Cardiac septum (tissue), 1 donor: ENCODE data around the gene CEP295NL. TPM values are rescaled to one million over a fixed set of nuclear protein-coding genes. Genes with fewer than 3 reads are reported as not detected.

ENCODE experiments used
- DNase-seq: peaks from one replicate; pipeline ENCODE4 v3.0.0-alpha.2; 2020; ENCODE audit warnings: low spot score
- intact Hi-C: fragments of 100-400 bp; cut with DNase I; formaldehyde crosslinking; loops from one replicate; pipeline ENCODE4 v1.14.0; 2022
- total RNA-seq: library from RNA; stranded (reverse); fragmentation: NEBNext Ultra II Directional; extraction: Animal tissue kit (Norgen Biotek cat#: 25700); gene quantifications from one replicate; pipeline ENCODE4 v1.2.1, GENCODE V29; 2021
- donor health status: DM: no; HTN: no; CAD: no.

Gene CEP295NL
- total RNA-seq, 1 donor from 2014 or later: 1.6 TPM

- intact Hi-C loops: loop anchor here (5.0 kb wide), 2 partner anchors 39 to 51 kb away; no protein-coding TSS in a partner anchor
- no peak for DNase-seq
These were observed 30.3 kb upstream of the CEP295NL start for GRCh38 chr17:78933025-78933958.

DNA sequence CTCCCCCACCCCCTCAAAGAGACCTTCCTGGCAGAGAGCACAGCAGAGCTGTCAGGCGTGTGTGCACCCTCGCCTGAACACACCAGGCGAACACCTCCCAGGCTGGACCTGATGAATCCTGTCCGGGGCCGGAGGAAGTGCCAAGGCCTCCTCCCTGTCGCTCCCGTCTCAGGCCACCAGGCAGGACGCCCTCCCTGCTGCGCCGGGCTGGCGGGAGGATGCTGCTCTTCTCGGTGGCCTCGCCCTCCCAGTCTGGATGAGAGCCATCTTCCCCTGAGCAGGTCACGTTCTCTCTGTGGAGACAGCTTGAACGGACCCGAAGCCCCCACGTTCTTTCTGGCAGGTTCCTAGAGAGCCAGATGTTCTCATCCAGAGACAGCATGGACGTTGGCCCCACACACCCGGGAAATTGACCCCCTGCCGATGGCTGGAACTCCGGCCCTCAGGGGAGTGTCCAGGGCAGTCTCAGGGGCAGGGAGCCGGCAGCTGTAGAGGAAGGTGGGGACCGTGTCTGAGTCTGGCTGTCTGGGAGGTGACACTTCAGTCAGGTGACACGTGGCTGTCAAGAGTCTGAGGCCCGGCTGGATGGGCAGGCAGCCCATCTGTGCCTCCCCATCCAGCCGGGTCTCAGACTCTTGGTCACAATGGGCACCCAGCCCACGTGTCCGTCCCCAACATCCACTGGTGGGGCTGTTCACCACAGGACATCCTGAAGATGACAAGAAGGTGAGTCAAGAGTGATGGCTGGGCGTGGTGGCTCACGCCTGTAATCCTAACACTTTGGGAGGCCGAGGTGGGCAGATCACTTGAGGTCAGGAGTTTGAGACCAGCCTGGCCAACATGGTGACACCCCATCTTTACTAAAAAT, 27.1 kb upstream of the CEP295NL start:
- intact Hi-C loops: loop anchor here (5.0 kb wide), 2 partner anchors 42 to 48 kb away; no protein-coding TSS in a partner anchor
- DNase-seq: no peak

GRCh38 chr17:78925662-78926555, 22.9 kb upstream of the CEP295NL start:
- intact Hi-C loops: no loop called here

GRCh38 chr17:78925234-78925633, 22.2 kb upstream of the CEP295NL start, which contains the start of gene TIMP2:
TIMP2 (minus strand) TSS chr17:78925387; CDS start chr17:78925088, 299 bp downstream.
- DNase-seq: peak; percentile 95
- intact Hi-C loops: no loop called here

More at GRCh38 chr17:78925662-78926555, 22.9 kb upstream of the CEP295NL start:
- DNase-seq: no peak

DNA sequence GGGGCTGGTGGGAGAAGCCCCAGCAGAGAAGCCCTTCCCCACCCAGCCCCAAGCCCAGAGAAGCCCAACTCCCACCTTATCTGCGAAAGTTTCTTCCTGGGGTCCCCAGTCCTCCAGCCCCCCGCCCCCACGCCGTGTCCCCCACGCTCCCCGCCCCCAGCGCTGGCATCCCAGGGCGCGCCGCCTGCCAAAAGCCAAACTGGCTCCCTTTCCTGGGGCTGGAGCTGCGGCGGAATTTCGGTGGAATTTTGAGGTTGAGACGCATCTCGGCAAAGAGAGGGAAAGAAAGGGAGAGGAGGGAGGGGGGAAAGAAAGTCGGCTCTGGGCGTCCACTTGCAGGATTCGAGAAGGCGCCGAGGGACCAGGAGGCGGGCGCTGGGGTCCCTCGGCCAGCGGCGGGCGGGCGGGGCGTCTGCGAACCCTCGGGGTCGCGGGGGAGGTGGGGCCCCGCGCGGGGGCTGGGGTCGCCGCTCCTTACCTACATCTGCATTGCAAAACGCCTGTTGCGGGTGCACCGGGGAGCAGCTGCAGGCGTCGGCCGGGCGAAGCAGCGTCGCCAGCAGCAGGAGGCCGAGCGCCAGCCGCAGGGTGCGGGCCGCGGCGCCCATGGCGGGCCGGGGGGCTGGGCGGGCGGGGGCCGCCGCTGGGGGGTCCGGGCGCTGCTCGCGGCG, 21.6 kb upstream of the CEP295NL start:
- DNase-seq: no peak
- intact Hi-C loops: no loop called here

DNA sequence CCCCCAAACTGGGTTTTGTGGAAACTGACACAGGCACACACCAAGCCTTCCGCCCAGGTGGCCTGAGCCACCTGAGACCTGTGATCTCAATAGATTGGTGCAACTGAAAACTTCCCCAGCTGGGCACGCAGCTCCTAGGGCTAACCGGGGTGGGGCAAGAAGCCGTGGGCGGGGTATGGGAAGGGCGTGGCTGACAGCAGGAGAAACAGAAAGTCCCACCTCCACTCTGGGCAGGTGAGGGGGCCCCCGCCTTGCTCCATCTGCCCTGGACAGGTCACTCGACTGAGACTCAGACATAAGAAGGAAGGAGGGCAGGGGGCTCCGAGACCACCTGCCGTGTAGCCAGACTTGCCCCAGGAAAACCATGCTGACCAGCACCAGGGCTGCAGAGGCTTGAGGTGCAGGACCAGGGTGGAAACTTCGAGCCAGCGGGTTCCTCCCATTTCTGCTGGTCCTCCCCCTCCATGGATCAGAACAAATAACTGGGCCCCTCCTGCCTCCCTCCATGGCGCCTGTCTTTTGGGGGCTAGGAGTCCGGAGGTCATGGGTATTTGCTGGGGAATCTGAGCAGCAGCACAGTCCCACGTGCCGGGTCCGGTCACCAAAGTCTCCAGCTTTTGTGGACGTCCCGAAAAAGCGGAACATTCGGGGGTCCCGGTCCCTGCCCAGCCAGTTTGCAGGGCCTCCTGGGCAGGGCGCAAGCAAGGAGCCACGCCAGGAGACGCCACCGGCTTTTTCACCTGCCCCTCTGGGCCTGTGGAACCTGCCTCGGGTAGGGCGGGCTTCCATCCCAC, 20.9 kb upstream of the CEP295NL start:
- DNase-seq: peak; percentile 95
- intact Hi-C loops: no loop called here

DNA sequence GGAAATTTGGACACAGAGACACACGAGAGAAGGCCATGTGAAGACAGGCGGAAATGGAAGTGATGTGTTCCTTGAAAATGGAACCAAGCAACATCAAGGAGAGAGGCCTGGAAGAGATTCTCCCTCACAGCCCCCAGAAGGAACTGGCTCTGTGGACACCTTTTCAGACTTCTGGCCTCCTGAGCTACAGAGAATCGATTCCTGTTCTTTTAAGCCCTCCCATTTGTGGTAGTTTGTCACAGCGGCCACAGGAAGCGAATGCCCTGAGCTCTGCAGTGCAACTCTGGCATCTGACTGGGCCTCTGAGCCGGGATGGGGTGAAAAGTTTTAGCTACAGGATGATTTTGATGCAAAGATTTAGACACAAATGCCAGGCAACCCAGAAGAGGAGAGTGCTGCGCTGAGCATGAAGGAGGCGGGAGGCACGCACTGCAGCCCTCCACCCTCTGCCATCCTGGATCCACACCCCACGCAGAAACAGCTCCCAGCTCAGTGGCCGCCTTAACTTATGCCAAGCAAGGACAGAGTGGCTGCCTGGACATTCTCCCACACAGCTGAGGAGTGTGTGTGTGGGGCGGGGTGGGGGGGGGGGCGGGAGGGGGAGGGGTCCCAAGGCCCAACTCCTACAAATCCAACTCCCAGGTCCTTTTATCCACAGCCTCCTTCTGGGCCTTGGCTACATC, 20.0 kb upstream of the CEP295NL start:
- DNase-seq: no peak
- intact Hi-C loops: no loop called here

- DNase-seq: no peak
- intact Hi-C loops: no loop called here
These were observed 18.5 kb upstream of the CEP295NL start for GRCh38 chr17:78921437-78921971.

- intact Hi-C loops: no loop called here
- DNase-seq: no peak
These were observed 17.5 kb upstream of the CEP295NL start for GRCh38 chr17:78920528-78920927.

DNA sequence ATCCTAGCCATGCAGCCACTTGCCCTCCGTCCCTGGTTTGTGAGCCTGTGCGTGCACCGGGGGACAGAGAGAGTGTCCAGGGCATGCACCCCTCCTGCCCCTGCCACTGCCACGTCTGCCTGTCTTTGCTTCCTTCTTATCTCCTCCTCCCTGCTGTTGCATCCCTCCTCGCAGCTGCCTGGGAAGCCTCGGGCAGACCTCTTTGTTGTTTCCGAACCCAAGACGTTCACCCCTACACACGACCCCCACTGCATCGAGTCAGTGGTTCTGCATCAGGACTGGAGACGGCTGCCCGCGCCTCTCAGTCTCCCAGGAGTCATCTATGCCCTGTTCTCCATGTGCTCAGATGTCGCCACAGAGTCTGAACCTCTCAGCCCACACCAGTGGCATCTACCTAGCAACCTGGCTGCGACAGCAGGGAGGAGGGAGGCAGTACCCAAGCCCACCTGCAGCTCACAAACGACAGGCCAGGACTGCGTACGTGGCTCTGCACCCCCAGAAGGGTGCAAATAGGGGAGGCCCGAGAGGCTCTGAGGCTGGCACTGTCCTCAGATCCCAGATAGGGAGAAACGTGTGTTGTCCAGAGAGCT, 17.0 kb upstream of the CEP295NL start:
- no peak for DNase-seq
- intact Hi-C loops: no loop called here

GRCh38 chr17:78918979-78919378, 16.0 kb upstream of the CEP295NL start:
- intact Hi-C loops: no loop called here
- no peak for DNase-seq

GRCh38 chr17:78917451-78918275, 14.7 kb upstream of the CEP295NL start:
- intact Hi-C loops: no loop called here

GRCh38 chr17:78915872-78916632, 13.1 kb upstream of the CEP295NL start:
- DNase-seq: peak; percentile 87
- intact Hi-C loops: no loop called here

More at GRCh38 chr17:78917451-78918275, 14.7 kb upstream of the CEP295NL start:
- no peak for DNase-seq

DNA sequence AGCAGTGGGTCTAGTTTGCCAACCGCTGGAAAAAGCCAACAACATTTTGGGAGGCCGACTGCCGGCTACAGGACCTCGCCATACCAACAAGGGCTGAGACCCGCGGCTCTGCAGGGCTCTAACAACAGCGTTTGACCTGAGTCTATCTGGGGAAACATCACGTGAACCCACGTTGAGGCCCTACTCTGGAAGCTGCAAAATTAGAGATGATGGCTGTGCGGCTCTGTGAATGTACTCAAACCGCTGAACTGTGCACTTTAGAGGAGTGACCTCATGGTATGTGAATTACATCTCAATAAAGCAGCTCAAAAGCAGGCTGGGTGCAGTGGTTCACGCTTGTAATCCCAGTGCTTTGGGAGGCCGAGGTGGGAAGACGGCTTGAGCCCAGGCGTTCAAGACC, 10.1 kb upstream of the CEP295NL start:
- DNase-seq: no peak
- intact Hi-C loops: no loop called here

DNA sequence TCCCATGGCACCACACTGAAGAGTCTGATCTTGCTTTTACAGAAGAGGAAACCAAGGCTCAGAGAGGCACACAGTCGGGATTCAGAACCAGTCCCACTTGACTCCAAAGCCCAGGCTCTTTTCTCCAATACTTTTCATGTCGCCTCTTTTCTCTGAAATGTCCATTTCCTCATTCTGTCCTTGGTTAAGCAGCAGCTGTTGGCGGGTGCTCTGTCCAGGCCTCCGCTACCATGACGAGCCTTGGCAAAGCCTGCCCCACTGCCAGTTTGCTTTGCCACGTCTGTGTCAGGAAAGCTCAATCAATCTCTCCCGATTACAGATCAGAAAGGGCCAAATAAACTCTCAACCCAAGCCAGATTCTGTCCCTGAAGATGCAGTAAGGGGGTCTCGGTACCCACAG, 9.1 kb upstream of the CEP295NL start:
- DNase-seq: no peak
- intact Hi-C loops: no loop called here
